GOT3 (cell line): ENCODE data around the gene XIRP1.

Experiments
- DNase-seq: peaks from one replicate; lab custom pipeline; 2025; ENCODE audit warnings: mixed read lengths; lab: John Stamatoyannopoulos, UW

The XIRP1 gene

DNA sequence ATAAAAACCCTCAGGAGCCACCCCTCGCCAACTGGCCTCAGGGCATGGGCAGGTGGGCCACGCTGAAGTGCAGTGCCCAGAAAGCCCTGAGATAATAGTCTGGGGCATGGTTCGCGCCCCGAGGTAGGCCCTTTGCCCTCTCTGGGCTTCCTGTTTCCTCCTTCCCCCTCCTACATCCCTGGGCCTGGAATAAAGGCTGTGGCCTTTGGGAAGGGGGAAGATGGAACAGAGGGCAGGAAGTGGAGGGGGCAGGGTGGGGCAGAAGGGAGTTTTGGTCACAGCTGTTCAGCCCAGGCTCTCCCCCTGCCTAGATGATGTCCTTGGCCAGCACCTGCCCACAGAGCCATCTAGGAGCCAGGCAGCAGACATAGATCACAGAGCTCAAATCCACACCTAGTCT, 50.3 kb downstream of the XIRP1 start:
- no peak for DNase-seq

DNA sequence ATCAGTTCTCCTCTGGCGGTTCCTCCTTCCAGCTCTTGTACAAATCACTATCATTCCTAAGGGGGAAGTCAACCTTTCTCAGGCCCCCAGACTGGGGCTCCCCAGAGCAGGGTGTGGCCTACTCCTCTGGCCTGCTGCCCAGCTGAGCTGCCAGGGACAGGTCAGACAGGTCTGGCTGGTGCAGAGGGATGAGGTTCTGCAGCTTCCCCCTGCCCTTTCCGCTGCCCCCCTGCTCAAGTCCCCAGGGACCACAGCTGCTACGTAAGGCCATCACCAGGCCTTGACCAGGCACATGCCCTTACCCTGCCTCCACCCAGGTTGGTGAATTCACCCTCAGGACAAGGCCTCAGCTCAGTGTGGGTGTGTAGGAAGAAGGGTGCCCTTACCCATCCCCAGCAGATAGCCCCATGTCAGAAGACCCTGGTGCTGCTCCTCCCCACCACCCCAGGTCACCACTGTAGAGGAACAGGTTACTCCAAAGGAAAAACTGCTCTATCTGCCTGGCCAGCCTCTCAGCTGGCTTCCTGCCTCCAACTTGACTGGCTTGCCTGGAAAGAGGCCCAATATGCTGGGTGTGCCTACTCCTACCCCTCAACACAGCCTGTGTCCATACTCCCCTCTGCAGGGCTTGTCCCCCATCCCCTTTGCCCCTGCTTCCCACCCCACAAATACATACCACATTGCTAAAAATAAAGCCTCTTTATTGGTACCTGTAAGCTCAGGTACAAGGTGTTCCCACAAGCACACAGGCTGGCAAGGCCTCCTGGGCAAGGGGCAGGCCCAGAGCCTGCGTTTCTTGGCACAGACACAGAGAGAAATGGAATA, 51.0 kb downstream of the XIRP1 start:
- DNase-seq = no peak

DNA sequence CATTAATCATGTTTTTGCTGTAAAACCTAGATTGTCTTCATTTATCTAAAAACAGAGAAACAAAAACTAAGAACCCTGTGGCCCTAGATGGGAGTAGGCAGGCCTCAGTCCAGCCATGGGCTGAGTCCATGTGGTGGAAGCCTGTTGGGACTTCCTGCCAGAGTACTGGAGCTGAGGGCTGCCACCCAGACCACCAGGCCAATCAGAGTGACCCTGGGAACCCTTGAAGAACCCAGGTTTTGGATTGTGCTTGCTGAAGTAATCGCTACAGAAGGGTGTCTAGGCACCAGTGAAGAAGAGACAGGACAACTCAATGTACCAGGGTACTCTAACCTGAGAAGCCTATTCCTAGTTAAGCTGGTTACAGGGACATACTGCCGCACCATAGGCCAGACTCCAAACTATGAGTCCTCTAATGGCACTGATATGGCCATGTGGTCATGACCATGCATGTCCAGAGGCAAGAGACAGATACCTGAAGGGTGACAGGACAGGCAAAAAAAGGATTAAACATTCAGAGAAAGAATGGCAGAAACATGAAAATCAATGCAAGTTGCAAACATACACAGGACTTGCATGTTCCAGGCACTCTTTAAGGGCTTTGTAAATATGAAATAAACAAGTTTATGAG, 51.9 kb downstream of the XIRP1 start:
- no peak for DNase-seq

DNA sequence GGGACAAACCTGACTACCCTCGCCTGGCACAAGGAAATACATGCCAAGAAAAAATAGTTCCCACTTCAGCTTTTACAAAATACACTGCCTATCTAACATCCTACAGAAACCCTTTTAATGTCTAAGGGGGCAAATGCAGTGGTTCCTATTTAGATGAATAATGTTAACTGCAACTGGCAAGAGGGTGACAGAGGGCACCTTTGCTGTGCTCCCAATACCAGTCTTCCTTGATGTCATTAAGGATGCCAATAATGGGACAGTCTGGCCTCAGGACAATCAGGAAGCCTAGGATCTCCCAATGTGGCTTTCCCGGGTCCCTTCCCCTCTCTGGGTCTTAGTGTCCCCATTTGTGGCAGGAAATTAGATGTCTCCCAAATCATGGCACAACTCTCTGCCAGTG, 53.0 kb downstream of the XIRP1 start:
- DNase-seq = no peak

DNA sequence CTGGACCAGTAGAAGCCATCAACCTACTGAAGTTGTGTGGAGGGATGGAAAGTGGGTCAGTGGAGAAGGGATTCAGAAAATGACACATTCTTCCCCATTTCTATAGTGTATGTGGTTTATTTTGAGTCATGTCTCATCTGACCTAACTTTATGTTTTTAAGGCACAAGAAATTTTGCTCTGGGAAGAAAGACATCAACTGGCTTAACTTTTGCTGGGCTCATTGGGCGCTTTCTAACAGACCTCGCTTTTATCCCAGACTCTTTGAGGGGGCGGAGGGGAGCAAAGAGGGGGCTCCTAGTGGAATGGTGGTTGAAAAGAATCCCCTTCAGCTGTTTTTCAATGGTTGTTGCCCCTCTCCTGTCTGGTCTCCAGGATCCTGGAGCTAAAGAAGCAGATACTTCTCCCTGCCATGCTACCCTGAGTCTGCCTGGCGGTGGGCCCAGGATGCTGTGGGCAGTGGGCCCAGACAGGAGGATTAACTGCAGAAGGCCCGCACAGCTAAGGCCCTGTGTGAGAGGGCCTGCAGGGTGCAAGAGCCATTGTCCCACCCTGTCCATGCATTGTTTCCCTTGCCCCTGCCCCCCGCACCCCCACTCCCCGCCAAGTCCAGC, 53.5 kb downstream of the XIRP1 start:
- no peak for DNase-seq

DNA sequence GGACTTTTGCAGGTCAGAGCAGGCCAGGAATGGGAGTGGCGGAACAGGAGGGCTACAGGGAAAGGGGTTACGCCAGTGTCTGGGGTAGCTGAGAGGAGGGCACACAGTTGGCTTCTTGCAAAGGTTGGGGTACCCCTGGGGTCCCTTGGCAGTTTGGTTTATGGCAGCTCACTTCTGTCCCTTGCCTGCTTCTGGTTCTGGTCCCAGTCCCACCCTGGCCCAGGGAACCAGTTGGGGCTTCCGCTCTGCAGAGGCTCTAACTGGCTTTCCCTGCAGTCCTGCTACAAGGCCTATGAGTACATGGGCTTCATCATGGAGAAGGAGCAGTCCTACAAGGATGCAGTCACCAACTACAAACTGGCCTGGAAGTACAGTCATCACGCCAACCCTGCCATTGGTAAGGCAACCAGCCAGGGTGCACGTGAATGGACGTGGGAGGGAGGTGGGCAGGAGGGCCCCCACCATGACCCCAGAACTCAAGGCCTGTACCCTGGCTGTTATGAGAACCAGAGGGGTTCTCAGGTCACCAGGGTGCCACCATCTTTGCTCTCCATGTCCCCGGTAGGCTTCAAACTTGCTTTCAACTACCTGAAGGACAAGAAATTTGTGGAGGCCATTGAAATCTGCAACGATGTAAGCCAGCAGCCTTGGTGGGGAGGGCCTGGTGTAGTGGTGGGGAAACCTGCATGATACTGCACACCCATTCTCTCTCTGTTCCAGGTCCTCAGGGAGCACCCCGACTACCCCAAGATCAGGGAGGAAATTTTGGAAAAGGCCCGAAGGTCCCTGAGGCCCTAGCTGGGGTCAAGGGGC, 54.2 kb downstream of the XIRP1 start:
- no peak for DNase-seq

DNA sequence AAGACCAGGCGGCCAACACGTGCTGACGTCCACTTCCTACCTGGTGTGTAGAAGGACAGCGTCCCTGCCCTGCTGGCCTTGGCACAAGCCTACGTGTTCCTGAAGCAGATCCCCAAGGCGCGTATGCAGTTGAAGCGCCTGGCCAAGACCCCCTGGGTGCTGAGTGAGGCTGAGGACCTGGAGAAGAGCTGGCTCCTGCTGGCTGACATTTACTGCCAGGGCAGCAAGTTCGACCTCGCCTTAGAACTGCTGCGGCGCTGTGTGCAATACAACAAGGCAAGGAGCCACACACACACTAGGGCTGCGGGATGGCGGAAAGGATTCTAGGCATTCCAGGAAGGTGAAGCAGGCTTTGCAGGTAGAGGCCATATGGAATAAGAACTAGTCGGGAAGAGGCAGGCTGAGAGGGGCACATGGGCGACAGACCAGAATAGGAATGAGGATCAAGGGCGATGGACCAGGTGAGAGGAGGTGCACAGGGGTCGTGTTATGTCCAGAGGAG, 54.9 kb downstream of the XIRP1 start:
- no peak for DNase-seq

DNA sequence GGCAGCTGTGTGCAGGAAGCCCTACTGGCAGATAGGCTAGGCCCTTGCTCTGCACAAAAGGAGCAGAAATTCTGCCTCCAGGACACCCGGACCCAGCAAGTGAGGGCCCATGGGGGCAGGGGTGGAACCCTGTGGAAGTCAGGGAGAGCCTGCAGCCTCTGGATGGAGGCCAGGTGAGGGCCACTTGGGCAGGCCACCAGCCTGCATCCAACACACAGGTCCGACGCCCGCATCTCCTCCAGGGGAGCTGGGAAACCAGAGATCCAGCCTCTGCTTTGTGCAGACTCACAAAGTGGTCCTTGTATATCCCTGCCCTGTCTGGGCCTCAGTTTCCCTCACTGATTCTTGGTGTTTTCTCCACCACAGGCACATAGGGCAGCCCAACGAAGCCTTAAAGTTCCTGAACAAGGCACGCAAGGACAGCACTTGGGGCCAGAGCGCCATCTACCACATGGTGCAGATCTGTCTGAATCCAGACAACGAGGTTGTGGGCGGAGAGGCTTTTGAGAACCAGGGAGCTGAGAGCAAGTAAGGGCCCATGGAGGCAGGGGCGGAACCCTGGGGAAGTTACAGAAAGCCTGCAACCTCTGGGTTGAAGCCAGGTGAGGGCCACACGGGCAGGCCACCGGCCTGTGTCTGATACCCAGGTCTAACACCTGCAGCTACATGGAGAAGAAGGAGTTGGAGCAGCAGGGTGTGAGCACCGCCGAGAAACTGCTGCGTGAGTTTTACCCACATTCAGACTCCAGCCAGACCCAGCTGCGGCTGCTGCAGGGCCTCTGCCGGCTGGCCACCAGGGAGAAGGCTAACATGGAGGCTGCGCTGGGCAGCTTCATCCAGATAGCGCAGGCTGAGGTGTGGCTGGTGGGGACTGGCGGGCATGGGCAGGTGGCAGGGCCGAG, 55.6 kb downstream of the XIRP1 start:
- no peak for DNase-seq

DNA sequence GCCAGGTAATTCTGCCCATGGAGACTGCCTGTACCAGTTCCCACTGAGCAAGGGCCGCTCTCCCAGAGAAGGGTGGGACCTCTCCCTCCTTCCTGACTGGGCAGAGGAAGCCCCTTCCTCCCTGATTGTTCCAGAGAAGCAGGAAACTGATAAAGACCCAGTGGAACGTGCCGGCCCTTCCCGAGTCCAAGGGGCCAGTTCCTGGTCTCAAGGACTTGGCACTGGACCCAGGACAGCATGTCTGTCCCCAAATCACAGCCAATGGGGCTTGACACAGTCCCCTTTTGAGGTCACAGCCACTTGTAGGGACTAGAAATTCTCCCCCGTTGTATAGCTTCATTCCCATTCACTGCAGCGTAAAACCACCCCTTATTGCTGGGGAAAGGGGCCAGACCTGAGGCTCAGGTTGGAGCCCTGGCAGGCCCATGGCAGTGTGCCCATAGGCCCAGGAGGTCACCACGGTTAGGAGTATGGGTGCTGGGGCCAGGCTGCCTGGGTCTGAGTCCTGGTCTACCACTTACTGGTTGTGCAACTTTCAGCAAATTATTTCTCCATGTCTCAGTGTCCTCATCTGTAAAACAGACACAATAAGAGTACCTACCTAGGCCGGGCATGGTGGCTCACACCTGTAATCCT, 57.1 kb downstream of the XIRP1 start:
- no peak for DNase-seq

DNA sequence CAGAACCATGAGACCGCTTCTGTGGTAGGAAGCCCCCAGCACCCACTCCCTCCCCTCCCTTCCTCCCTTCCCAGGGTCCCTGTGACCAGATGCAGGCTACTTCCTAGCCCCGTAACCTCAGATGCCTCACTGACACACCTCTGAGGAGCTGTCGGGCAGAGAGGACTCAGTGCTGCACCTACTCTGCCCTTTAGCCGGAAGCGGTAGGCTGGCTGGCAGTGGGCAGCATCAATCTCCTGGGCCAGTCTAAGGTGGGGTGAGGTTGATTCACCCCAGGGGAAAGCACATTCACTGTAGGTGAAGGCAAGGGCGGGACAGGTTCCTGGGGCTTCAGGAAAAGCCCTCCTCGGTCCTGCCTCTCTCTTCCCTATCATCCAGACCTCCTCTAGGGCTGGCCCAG, 58.1 kb downstream of the XIRP1 start:
- DNase-seq = no peak

DNA sequence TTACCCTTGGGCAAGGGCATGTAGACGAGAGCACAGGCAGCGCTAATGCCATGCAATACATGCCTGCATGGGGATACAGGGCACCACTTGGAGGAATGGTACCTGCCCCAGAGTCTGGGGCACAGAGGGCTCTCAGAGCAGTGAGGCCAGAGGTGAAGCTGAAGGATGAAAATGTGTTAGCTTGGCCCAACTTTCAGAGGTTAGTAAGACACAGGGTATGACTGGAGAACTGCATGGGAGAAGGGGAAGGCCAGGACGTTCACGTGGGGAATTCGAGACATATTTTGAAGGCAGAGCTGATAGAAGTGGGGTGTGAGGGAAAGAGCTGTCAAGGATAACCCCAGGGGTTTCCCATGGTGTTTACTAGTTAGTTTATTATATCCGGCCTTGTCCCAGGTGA, 58.6 kb downstream of the XIRP1 start:
- no peak for DNase-seq
